NCI-H1436 treated with DMSO at 0.1 percent for 48 hours (cell line): ENCODE data around the gene CCDC85C.
"Not testable (repeated sequence)": the region's sequence is repeated elsewhere in the genome, so short reads cannot be mapped to it uniquely, and the experiment has no call there.

Source experiments
- DNase-seq: peaks from one replicate; lab custom pipeline; 2025; lab: John Stamatoyannopoulos, UW

The CCDC85C gene

GRCh38 chr14:99603471-99604277 is at the start of gene CCDC85C:
Gene CCDC85C, minus strand, starts transcription at chr14:99604207. Its CDS starts 248 bp downstream, at chr14:99603959.
- no peak for DNase-seq

- DNase-seq = no peak
These were observed 48.1 kb upstream of the CCDC85C start for GRCh38 chr14:99651953-99652746.

GRCh38 chr14:99650189-99650588 is 46.2 kb upstream of the CCDC85C start:
- no peak for DNase-seq

- no peak for DNase-seq
These were observed 45.6 kb upstream of the CCDC85C start for GRCh38 chr14:99649643-99650042.

GRCh38 chr14:99649219-99649618 is 45.2 kb upstream of the CCDC85C start:
- DNase-seq = no peak

GRCh38 chr14:99648027-99648784 is 44.2 kb upstream of the CCDC85C start:
- DNase-seq = no peak

- no peak for DNase-seq
These were observed 43.4 kb upstream of the CCDC85C start for GRCh38 chr14:99647411-99647810.

- no peak for DNase-seq
These were observed 41.8 kb upstream of the CCDC85C start for GRCh38 chr14:99645545-99646505.

- DNase-seq = no peak
These were observed 40.9 kb upstream of the CCDC85C start, which contains the start of gene HHIPL1 for GRCh38 chr14:99644723-99645544. Gene HHIPL1, plus strand, starts transcription at chr14:99645129. Its CDS starts 79 bp downstream, at chr14:99645208.

GRCh38 chr14:99644035-99644587 is 40.1 kb upstream of the CCDC85C start:
- no peak for DNase-seq

- no peak for DNase-seq
These were observed 39.3 kb upstream of the CCDC85C start for GRCh38 chr14:99643343-99643742.

- not testable (repeated sequence) for DNase-seq
These were observed 38.8 kb upstream of the CCDC85C start for GRCh38 chr14:99642771-99643170.

- no peak for DNase-seq
These were observed 33.6 kb upstream of the CCDC85C start for GRCh38 chr14:99637624-99638023.

GRCh38 chr14:99636487-99636886 is 32.5 kb upstream of the CCDC85C start:
- no peak for DNase-seq

- DNase-seq = no peak
These were observed 31.1 kb upstream of the CCDC85C start for GRCh38 chr14:99635116-99635515.

GRCh38 chr14:99634443-99634842 is 30.4 kb upstream of the CCDC85C start:
- DNase-seq = no peak

GRCh38 chr14:99633918-99634317 is 29.9 kb upstream of the CCDC85C start:
- DNase-seq = no peak

GRCh38 chr14:99633141-99633540 is 29.1 kb upstream of the CCDC85C start:
- no peak for DNase-seq

- no peak for DNase-seq
These were observed 28.5 kb upstream of the CCDC85C start for GRCh38 chr14:99632410-99633035.
